Parathyroid adenoma (tissue), 2 donors: ENCODE data around the gene ANKLE2.

Source experiments
- H2AFZ ChIP-seq: fragments of 300-600 bp; sonication (generic); one replicate; pipeline ENCODE4 v1.7.0; 2017; ENCODE audit warnings: antibody characterized with exemption, mild to moderate bottlenecking
- H3K27ac ChIP-seq: fragments of 300-600 bp; sonication (generic); one replicate; pipeline ENCODE4 v1.7.0; 2017
- H3K27me3 ChIP-seq: fragments of 300-600 bp; sonication (generic); one replicate; pipeline ENCODE4 v1.7.0; 2017; ENCODE audit warnings: low read length; ENCODE audit not compliant: control insufficient read depth, insufficient read depth
- H3K36me3 ChIP-seq: fragments of 300-600 bp; sonication (generic); one replicate; pipeline ENCODE4 v1.7.0; 2017; ENCODE audit warnings: low read length; ENCODE audit not compliant: control insufficient read depth, insufficient read depth
- H3K4me1 ChIP-seq: fragments of 300-600 bp; sonication (generic); one replicate; pipeline ENCODE4 v1.7.0; 2017; ENCODE audit warnings: control low read depth
- H3K4me2 ChIP-seq: fragments of 300-600 bp; sonication (generic); one replicate; pipeline ENCODE4 v1.7.0; 2017; ENCODE audit warnings: low read length
- H3K4me3 ChIP-seq: fragments of 300-600 bp; sonication (generic); one replicate; pipeline ENCODE4 v1.7.0; 2017; ENCODE audit warnings: low read depth, low read length
- H3K79me2 ChIP-seq: fragments of 300-600 bp; sonication (generic); one replicate; pipeline ENCODE4 v1.7.0; 2017; ENCODE audit warnings: control low read depth
- H3K9ac ChIP-seq: fragments of 300-600 bp; sonication (generic); one replicate; pipeline ENCODE4 v1.7.0; 2017; ENCODE audit warnings: mild to moderate bottlenecking
- H3K9me3 ChIP-seq: fragments of 300-600 bp; sonication (generic); one replicate; pipeline ENCODE4 v1.7.0; 2017; ENCODE audit warnings: low read length; ENCODE audit not compliant: control insufficient read depth
- CTCF ChIP-seq: fragments of 300-600 bp; sonication (generic); IDR thresholded peaks from one replicate; pipeline ENCODE4 v1.7.0; 2017; ENCODE audit warnings: antibody characterized with exemption, mild to moderate bottlenecking
- donor health status: primary hyperparathyroidism.

The ANKLE2 gene

GRCh38 chr12:132690112-132690511, 71.5 kb downstream of the ANKLE2 start:
- no peak overlapping the region for H3K4me2 ChIP-seq
- H3K9me3 ChIP-seq, result no peaks in the 10 kb centered on the region
- TF ChIP-seq CTCF, result no peak

GRCh38 chr12:132689227-132689626, 72.4 kb downstream of the ANKLE2 start:
- H3K27ac ChIP-seq, result no peak overlapping the region
- peak overlapping the region; percentile 34 for H2AFZ ChIP-seq
- H3K9me3 ChIP-seq, result no peaks in the 10 kb centered on the region
- H3K4me2 ChIP-seq, result peak overlapping the region; percentile 65
- peaks cover 8% of the 10 kb centered on the region for H3K79me2 ChIP-seq
- no peaks in the 10 kb centered on the region for H3K27me3 ChIP-seq
- H3K9ac ChIP-seq, result no peak overlapping the region
- H3K36me3 ChIP-seq, result no peaks in the 10 kb centered on the region
- no peak for TF ChIP-seq CTCF
- no peaks in the 10 kb centered on the region for H3K4me1 ChIP-seq
- H3K4me3 ChIP-seq, result peak overlapping the region; percentile 37

More at GRCh38 chr12:132690112-132690511, 71.5 kb downstream of the ANKLE2 start:
- Histone ChIP-seq H3K9ac (no peak overlapping the region), H3K27ac (no peak overlapping the region), H3K36me3 (no peaks in the 10 kb centered on the region), H3K4me3 (no peak overlapping the region), H3K27me3 (no peaks in the 10 kb centered on the region), H3K79me2 (peaks cover 8% of the 10 kb centered on the region), H3K4me1 (no peaks in the 10 kb centered on the region), H2AFZ (no peak overlapping the region)

GRCh38 chr12:132687211-132688164, 74.1 kb downstream of the ANKLE2 start, which contains the start of the genes POLE and PXMP2:
Gene POLE, minus strand, starts transcription at chr12:132687342. Its CDS starts 27 bp downstream, at chr12:132687315.
Gene PXMP2, plus strand, starts transcription at chr12:132687587. Its CDS starts 84 bp downstream, at chr12:132687671.
- Histone ChIP-seq H3K9ac (peak within 1 kb of the TSS; percentile 46), H3K27ac (no peak within 1 kb of the TSS), H3K27me3 (no peaks in the 10 kb centered on the region), H3K4me3 (peak within 1 kb of the TSS; percentile 61), H3K9me3 (no peaks in the 10 kb centered on the region), H3K4me1 (no peaks in the 10 kb centered on the region), H3K79me2 (peaks cover 8% of the 10 kb centered on the region), H3K4me2 (peak within 1 kb of the TSS; percentile 72), H2AFZ (peak within 1 kb of the TSS; percentile 83), H3K36me3 (no peaks in the 10 kb centered on the region)
- no peak for TF ChIP-seq CTCF

- H3K4me3 ChIP-seq, result peak overlapping the region; percentile 55
- TF ChIP-seq CTCF, result no peak
Observed at GRCh38 chr12:132686825-132687210, 74.8 kb downstream of the ANKLE2 start.

More at GRCh38 chr12:132686825-132687210, 74.8 kb downstream of the ANKLE2 start:
- Histone ChIP-seq H3K27ac (no peak overlapping the region), H3K79me2 (peaks cover 8% of the 10 kb centered on the region), H3K4me1 (no peaks in the 10 kb centered on the region), H3K9me3 (no peaks in the 10 kb centered on the region), H3K27me3 (no peaks in the 10 kb centered on the region), H3K9ac (no peak overlapping the region), H2AFZ (peak overlapping the region; percentile 83), H3K36me3 (no peaks in the 10 kb centered on the region), H3K4me2 (peak overlapping the region; percentile 72)
